GM21447 (cell line): Measurements from ENCODE around the gene ZSCAN12.

ENCODE experiments used
- ATAC-seq: cut with Tn5 transposase; IDR thresholded peaks from one replicate; pipeline ENCODE4 v1.9.1; 2021; ENCODE audit not compliant: unreplicated experiment

The ZSCAN12 gene

GRCh38 chr6:28354688-28355554, 44.6 kb downstream of the ZSCAN12 start:
- no peak for ATAC-seq

GRCh38 chr6:28353981-28354676, 45.4 kb downstream of the ZSCAN12 start:
- ATAC-seq: no peak

GRCh38 chr6:28353356-28353755, 46.2 kb downstream of the ZSCAN12 start:
- ATAC-seq: no peak

GRCh38 chr6:28351493-28351925, 48.0 kb downstream of the ZSCAN12 start:
- no peak for ATAC-seq

GRCh38 chr6:28351087-28351486, 48.5 kb downstream of the ZSCAN12 start:
- no peak for ATAC-seq

- ATAC-seq: peak; percentile 98
Observed at GRCh38 chr6:28349892-28350737, 49.4 kb downstream of the ZSCAN12 start, which contains the start of gene ZKSCAN3. ZKSCAN3 (plus strand) TSS chr6:28349947; CDS start chr6:28359587, 9,640 bp downstream.

GRCh38 chr6:28349344-28349891, 50.1 kb downstream of the ZSCAN12 start:
- no peak for ATAC-seq

- ATAC-seq: no peak
Observed at GRCh38 chr6:28347119-28347518, 52.4 kb downstream of the ZSCAN12 start.

- no peak for ATAC-seq
Observed at GRCh38 chr6:28345201-28345600, 54.3 kb downstream of the ZSCAN12 start.

- ATAC-seq: no peak
Observed at GRCh38 chr6:28343898-28344677, 55.5 kb downstream of the ZSCAN12 start.

- ATAC-seq: no peak
Observed at GRCh38 chr6:28340310-28341095, 59.0 kb downstream of the ZSCAN12 start.

- ATAC-seq: no peak
Observed at GRCh38 chr6:28337121-28337520, 62.4 kb downstream of the ZSCAN12 start.

GRCh38 chr6:28336284-28337120, 63.0 kb downstream of the ZSCAN12 start:
- peak; percentile 48 for ATAC-seq

GRCh38 chr6:28335564-28336283, 63.8 kb downstream of the ZSCAN12 start, which contains the start of gene ZSCAN31:
ZSCAN31 (minus strand) TSS chr6:28336148; CDS start chr6:28329683, 6,465 bp downstream.
- ATAC-seq: peak; percentile 74

- ATAC-seq: no peak
Observed at GRCh38 chr6:28335040-28335563, 64.4 kb downstream of the ZSCAN12 start.

- ATAC-seq: no peak
Observed at GRCh38 chr6:28334286-28335039, 65.1 kb downstream of the ZSCAN12 start.

- no peak for ATAC-seq
Observed at GRCh38 chr6:28333599-28334018, 65.9 kb downstream of the ZSCAN12 start.
